Peyer's patch (tissue), 4 donors: ENCODE measurements around the gene CDC42EP2. TPM values are rescaled to one million over a fixed set of nuclear protein-coding genes. Genes with fewer than 3 reads are reported as not detected.

ENCODE experiments used
- DNase-seq, 3 donors: peaks; one replicate each; pipeline ENCODE4 v3.0.0-alpha.2; 2017 to 2019
- H3K27ac ChIP-seq, 4 donors: fragments of 200-600 bp; sonication (generic); one replicate each; pipeline ENCODE4 v1.5.1; 2016 to 2019
- H3K27me3 ChIP-seq, 2 donors: fragments of 200-600 bp; sonication (generic); one replicate each; pipeline ENCODE4 v1.5.1; 2019
- H3K36me3 ChIP-seq, 3 donors: fragments of 200-600 bp; sonication (generic); one replicate each; pipeline ENCODE4 v1.5.1; 2016 to 2019
- H3K4me1 ChIP-seq, 4 donors: fragments of 200-600 bp; sonication (generic); one replicate each; pipeline ENCODE4 v1.5.1; 2016 to 2019
- H3K4me3 ChIP-seq, 4 donors: fragments of 200-600 bp; sonication (generic); 1 replicate in 3 of 4; 2 replicates in 1 of 4; pipeline ENCODE4 v1.5.1; 2016 to 2019; ENCODE audit warnings: mild to moderate bottlenecking in 1 of 4
- H3K9me3 ChIP-seq, 4 donors: fragments of 200-600 bp; sonication (generic); one replicate each; pipeline ENCODE4 v1.5.1; 2016 to 2019; ENCODE audit warnings: mild to moderate bottlenecking in 1 of 4
- CTCF ChIP-seq, 6 experiments: fragments of 450-650 bp in 4 of 6; fragments of 200-600 bp in 2 of 6; sonication (generic) in 1 of 6; IDR thresholded peaks; one replicate each; pipeline ENCODE4 v1.5.1; 2017 to 2019; ENCODE audit warnings: antibody characterized with exemption in 6 of 6, mild to moderate bottlenecking in 3 of 6, moderate library complexity in 1 of 6
- POLR2A ChIP-seq, 2 donors: fragments of 450-650 bp; IDR thresholded peaks; one replicate each; pipeline ENCODE4 v1.5.1; 2017; ENCODE audit warnings: antibody characterized with exemption in 2 of 2, mild to moderate bottlenecking in 2 of 2, moderate library complexity in 2 of 2
- total RNA-seq, 4 donors: library from RNA; depleted of rRNA; stranded (reverse); fragments of >200 nt; gene quantifications; one replicate each; pipeline ENCODE4 v1.1.0, GENCODE V29; 2016

Gene CDC42EP2
- total RNA-seq, 4 donors from 2014 or later, result 13.2 to 26.9 (median 24.7) TPM

- H3K9me3 ChIP-seq, result no peaks in the 10 kb centered on the region
- peak overlapping the region in 1 of 4 donors; percentile 16 for H3K4me3 ChIP-seq
- H3K27me3 ChIP-seq, result no peaks in the 10 kb centered on the region
- peaks cover 0 to 11% (median 0%) of the 10 kb centered on the region in 3 donors for H3K36me3 ChIP-seq
- no peak for TF ChIP-seq POLR2A (IDR thresholded peaks at IDR 0.05)
- no peak for TF ChIP-seq CTCF (IDR thresholded peaks at IDR 0.05)
- peak in 1 of 3 donors; percentile 62 for DNase-seq
- H3K4me1 ChIP-seq, result peaks cover 0 to 45% (median 0%) of the 10 kb centered on the region in 4 donors
- peak overlapping the region; percentile 22 to 92 (median 64) for H3K27ac ChIP-seq
Measured at GRCh38 chr11:65293909-65294381, 20.7 kb upstream of the CDC42EP2 start.

- no peak overlapping the region for H3K4me3 ChIP-seq
- H3K27ac ChIP-seq, result peak overlapping the region in 3 of 4 donors; percentile 30 to 92 (median 44)
- H3K36me3 ChIP-seq, result peaks cover 0 to 4% (median 0%) of the 10 kb centered on the region in 3 donors
- no peak for DNase-seq
- TF ChIP-seq CTCF (IDR thresholded peaks at IDR 0.05) (no peak), POLR2A (IDR thresholded peaks at IDR 0.05) (no peak)
- no peaks in the 10 kb centered on the region for H3K9me3 ChIP-seq
- peaks cover 0 to 48% (median 0%) of the 10 kb centered on the region in 4 donors for H3K4me1 ChIP-seq
- H3K27me3 ChIP-seq, result no peaks in the 10 kb centered on the region
Measured at GRCh38 chr11:65295001-65295400, 19.7 kb upstream of the CDC42EP2 start.

DNA sequence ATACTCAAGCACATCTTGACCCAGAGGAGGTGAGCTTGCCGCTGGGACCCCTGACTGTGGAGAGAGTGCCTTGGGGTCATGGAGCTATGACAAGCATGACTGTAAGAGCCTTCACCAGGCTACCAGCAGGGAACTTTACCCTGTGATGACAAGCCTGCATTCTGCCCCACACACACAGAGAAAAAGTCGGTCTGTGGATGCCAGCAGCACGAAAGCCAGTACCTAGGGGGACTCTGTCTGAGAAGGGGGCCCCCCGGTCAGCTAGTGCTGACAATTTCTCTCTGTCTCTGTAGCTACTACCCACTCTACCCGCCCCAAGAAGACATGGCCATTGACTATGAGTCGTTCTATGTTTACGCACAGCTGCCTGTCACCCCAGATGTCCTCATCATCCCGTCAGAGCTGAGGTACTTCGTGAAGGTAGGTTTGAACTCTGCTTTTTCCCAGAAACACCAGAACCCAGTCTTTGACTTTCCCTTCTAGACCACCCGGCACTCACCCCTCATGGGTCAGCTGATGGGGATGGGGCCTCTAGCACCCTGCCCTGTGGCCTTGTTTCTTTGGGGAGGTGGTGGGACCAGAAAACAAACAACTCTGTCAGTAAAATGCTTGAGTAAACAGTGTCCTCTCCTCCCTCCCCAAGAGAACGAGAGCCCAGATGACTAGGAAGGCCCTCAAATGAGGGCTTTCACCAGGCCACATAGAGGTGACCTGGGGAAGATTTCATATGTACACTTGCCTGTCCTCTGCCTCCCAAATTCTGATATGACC, 18.9 kb upstream of the CDC42EP2 start:
- peak overlapping the region in 3 of 4 donors; percentile 44 to 92 (median 50) for H3K27ac ChIP-seq
- TF ChIP-seq CTCF (IDR thresholded peaks at IDR 0.05) (no peak), POLR2A (IDR thresholded peaks at IDR 0.05) (no peak)
- no peak for DNase-seq
- H3K36me3 ChIP-seq, result peaks cover 0 to 4% (median 0%) of the 10 kb centered on the region in 3 donors
- no peak overlapping the region for H3K4me3 ChIP-seq
- no peaks in the 10 kb centered on the region for H3K9me3 ChIP-seq
- peaks cover 0 to 42% (median 0%) of the 10 kb centered on the region in 4 donors for H3K4me1 ChIP-seq
- no peaks in the 10 kb centered on the region for H3K27me3 ChIP-seq

DNA sequence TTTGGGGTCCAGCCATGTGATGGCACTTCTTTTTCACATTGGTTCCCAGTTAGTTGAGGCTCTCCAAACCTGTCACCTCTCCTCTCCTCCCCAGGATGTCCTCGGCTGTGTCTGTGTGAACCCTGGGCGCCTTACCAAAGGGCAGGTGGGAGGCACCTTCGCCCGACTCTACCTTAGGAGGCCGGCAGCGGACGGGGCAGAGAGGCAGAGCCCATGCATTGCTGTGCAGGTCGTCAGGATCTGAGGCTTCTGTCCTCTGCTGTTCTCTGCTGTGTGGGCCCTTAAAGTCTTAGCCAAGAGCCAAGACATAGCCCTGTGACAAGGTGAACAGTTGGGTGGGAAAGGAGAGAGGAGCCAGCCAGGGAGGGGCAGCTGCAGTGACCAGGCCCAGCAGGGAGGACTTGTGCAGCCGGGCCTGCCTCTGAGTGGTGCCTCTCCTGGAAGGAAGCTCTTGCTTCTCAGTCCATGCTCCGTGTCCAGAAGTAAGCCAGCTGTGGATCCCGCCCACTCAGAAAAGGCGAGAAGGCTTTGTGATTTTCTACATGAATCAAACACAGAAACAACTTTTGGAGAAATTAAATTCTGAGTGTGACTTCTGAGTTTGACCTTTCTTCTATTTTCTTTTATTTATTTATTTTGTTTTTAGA, 17.5 kb upstream of the CDC42EP2 start:
- Histone ChIP-seq H3K4me3 (no peak overlapping the region), H3K27ac (peak overlapping the region; percentile 40 to 92 (median 55)), H3K9me3 (no peaks in the 10 kb centered on the region), H3K4me1 (peaks cover 0 to 40% (median 0%) of the 10 kb centered on the region in 4 donors), H3K27me3 (no peaks in the 10 kb centered on the region), H3K36me3 (peaks cover 0 to 4% (median 0%) of the 10 kb centered on the region in 3 donors)
- no peak for DNase-seq
- TF ChIP-seq CTCF (IDR thresholded peaks at IDR 0.05) (no peak), POLR2A (IDR thresholded peaks at IDR 0.05) (no peak)

DNA sequence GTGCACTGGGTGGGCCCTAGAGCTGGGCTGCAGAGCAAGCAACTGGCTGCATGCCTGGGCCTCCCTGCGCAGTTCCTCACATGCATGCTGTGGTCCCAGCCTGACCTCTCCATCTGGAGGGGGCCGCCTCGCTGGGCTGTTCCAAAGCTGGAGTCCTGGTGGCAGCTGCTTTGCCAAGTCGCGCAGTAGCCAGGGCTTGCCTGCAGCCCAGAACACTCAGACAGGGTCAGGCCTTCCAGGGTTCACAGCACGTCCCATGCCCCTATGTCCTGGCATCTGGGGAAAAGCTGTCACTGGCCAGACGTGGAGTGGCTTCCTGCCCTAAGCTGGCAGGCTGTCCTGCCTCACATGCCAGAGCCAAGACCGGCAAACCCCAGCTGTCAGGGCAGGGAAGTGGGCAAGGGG, 16.5 kb upstream of the CDC42EP2 start:
- DNase-seq, result peak in 1 of 3 donors; percentile 69
- peaks cover 0 to 4% (median 0%) of the 10 kb centered on the region in 3 donors for H3K36me3 ChIP-seq
- H3K27ac ChIP-seq, result peak overlapping the region; percentile 44 to 92 (median 70)
- H3K9me3 ChIP-seq, result no peaks in the 10 kb centered on the region
- no peaks in the 10 kb centered on the region for H3K27me3 ChIP-seq
- TF ChIP-seq POLR2A (IDR thresholded peaks at IDR 0.05), result no peak
- no peak for TF ChIP-seq CTCF (IDR thresholded peaks at IDR 0.05)
- H3K4me3 ChIP-seq, result no peak overlapping the region
- peaks cover 0 to 35% (median 0%) of the 10 kb centered on the region in 4 donors for H3K4me1 ChIP-seq
